Epidermal melanocyte (primary cell): ENCODE results near the gene AFTPH.

Source experiments
- DNase-seq: peaks from one replicate; pipeline ENCODE4 v3.0.0; 2011; ENCODE audit warnings: low spot score; ENCODE audit not compliant: insufficient read length

AFTPH gene

GRCh38 chr2:64538764-64539433, 14.8 kb downstream of the AFTPH start:
- no peak for DNase-seq

GRCh38 chr2:64540615-64541014, 16.5 kb downstream of the AFTPH start:
- DNase-seq, result no peak

- no peak for DNase-seq
Measured at GRCh38 chr2:64541547-64541946, 17.4 kb downstream of the AFTPH start.

GRCh38 chr2:64542071-64543007, 18.2 kb downstream of the AFTPH start:
- DNase-seq, result no peak

- no peak for DNase-seq
Measured at GRCh38 chr2:64543008-64543697, 19.0 kb downstream of the AFTPH start.

- DNase-seq, result no peak
Measured at GRCh38 chr2:64548761-64549160, 24.6 kb downstream of the AFTPH start.

GRCh38 chr2:64550042-64550441, 25.9 kb downstream of the AFTPH start:
- DNase-seq, result no peak

- no peak for DNase-seq
Measured at GRCh38 chr2:64551851-64552250, 27.7 kb downstream of the AFTPH start.

- DNase-seq, result no peak
Measured at GRCh38 chr2:64554117-64554516, 30.0 kb downstream of the AFTPH start.

- no peak for DNase-seq
Measured at GRCh38 chr2:64558445-64559081, 34.4 kb downstream of the AFTPH start.

- no peak for DNase-seq
Measured at GRCh38 chr2:64562148-64562784, 38.1 kb downstream of the AFTPH start.

GRCh38 chr2:64563436-64563938, 39.4 kb downstream of the AFTPH start:
- DNase-seq, result no peak

- DNase-seq, result no peak
Measured at GRCh38 chr2:64565949-64566710, 42.0 kb downstream of the AFTPH start.

GRCh38 chr2:64567473-64567872, 43.3 kb downstream of the AFTPH start:
- no peak for DNase-seq

GRCh38 chr2:64568836-64569235, 44.7 kb downstream of the AFTPH start:
- no peak for DNase-seq

- no peak for DNase-seq
Measured at GRCh38 chr2:64574871-64575270, 50.7 kb downstream of the AFTPH start.

GRCh38 chr2:64581018-64581417, 56.9 kb downstream of the AFTPH start:
- DNase-seq, result no peak

GRCh38 chr2:64581777-64582539, 57.8 kb downstream of the AFTPH start:
- DNase-seq, result no peak

- DNase-seq, result no peak
Measured at GRCh38 chr2:64582774-64583340, 58.7 kb downstream of the AFTPH start.
